Measurements from ENCODE around the gene B3GNT2. TPM values are rescaled to one million over a fixed set of nuclear protein-coding genes. Genes with fewer than 3 reads are reported as not detected.

B3GNT2 gene
- total RNA-seq, 2 experiments from 2014 or later, result 41.2 to 44.3 TPM

DNA sequence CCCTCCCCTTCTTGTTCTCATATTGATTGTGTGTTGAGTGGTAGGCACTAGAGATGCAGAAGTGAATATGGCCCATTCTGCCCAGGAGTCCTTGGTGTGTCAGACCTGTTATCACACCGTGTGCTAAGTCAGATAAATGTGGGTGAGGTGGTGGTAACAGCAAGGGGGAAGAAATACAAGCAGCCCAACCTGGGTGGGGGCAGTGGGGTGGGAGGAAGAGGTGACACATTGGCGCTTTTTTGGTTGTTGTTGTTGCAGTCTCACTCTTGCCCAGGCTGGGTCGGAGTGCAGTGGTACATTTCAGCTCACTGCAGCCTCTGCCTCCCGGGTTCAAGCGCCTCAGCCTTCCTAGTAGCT is 12.8 kb downstream of the B3GNT2 start:
- ATAC-seq (peak; percentile 31), DNase-seq (peak; percentile 36)
- Mint-ChIP-seq H3K4me3 (no peak overlapping the region), H3K9me3 (ENCODE audit: insufficient read depth) (peaks cover 14% of the 10 kb centered on the region), H3K36me3 (ENCODE audit: low read depth) (peaks cover 82% of the 10 kb centered on the region), H3K4me1 (ENCODE audit: low read depth) (peaks cover 94% of the 10 kb centered on the region), H3K27me3 (ENCODE audit: low read depth) (no peaks in the 10 kb centered on the region), H3K27ac (peak overlapping the region; percentile 69)
- ChIA-PET CTCF (no interaction called here), POLR2A (interaction anchor here (0.6 kb wide), 1 partner anchor 350 kb away, joined by 4 read pairs; no protein-coding TSS in a partner anchor)

DNA sequence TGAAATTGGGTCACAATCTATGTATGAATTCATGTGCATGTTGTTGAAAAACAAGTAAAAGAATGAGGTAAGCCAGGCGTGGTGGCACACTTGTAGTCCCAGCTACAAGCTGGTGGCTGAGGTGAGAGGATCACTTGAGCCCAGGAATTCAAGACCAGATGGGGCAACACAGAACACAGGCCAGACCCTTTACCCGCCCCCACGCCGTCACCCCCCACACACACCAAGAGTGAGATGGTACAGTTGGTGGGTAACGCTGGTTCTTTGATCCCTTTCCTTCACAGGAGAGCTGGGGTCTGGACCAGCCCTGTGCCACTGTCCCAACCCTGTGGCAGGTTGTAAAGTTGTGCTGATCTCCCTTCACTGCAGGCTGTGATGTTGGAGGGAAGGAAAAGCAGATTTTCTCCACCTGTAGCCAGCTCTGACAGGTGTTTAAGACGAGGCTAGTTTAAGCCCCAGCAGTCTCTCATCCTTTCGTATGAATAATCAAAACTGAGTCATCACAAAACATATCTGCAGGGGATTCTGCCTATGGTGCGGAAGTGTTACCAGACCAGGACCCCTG is 13.6 kb downstream of the B3GNT2 start:
- no peak overlapping the region for H3K4me3 Mint-ChIP-seq
- H3K4me1 Mint-ChIP-seq (ENCODE audit: low read depth), result peaks cover 94% of the 10 kb centered on the region

DNA sequence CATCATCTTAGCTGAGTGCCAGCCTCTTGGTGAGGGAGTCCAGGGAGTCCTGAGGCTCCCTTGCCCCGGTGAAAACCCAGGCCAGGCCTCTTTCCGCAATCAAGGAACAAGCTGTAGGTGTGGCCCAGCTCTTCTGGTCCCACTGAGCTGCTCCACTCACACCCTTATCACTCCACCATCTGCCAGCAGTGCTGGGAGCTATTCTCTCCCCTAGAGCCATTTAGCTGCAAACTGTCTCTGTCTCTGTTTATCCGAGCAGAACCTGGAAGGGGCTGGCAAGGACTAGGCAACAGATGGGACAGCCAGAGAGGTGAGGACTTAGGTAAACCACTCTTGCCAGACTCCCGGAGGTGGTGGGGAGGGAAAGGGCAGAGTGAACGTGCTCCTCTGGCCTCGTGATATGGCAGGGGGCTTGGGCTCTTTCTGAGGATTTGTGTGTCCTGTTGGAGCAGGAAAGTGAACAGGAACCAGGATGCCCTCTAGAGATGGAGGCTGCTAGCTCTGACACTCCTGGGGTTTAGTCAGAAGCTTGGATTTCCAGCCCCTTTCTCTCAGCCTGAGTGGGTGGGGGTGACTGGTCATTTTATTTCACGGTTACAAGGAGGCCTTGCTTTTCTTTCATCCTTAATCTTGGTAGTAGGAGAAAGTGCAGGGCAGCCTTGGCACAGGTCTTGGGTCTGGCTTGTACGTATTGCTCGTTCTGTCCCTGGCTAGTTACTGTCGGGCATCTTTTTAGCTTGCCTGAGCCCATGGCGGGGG is 19.6 kb downstream of the B3GNT2 start:
- H3K36me3 Mint-ChIP-seq (ENCODE audit: low read depth), result peaks cover 74% of the 10 kb centered on the region
- H3K27ac Mint-ChIP-seq, result peak overlapping the region; percentile 39
- CTCF ChIA-PET, result no interaction called here
- DNase-seq (no peak), ATAC-seq (no peak)
- H3K9me3 Mint-ChIP-seq (ENCODE audit: insufficient read depth), result peaks cover 15% of the 10 kb centered on the region
- H3K27me3 Mint-ChIP-seq (ENCODE audit: low read depth), result no peaks in the 10 kb centered on the region
- POLR2A ChIA-PET, result interaction anchor here (0.6 kb wide), 1 partner anchor 124 kb away, joined by 3 read pairs; no protein-coding TSS in a partner anchor
- H3K4me1 Mint-ChIP-seq (ENCODE audit: low read depth), result peaks cover 93% of the 10 kb centered on the region
- no peak overlapping the region for H3K4me3 Mint-ChIP-seq

More for the DNA sequence above, 13.6 kb downstream of the B3GNT2 start:
- peaks cover 14% of the 10 kb centered on the region for H3K9me3 Mint-ChIP-seq (ENCODE audit: insufficient read depth)
- ATAC-seq, result no peak
- peak overlapping the region; percentile 36 for H3K27ac Mint-ChIP-seq
- ChIA-PET CTCF (interaction anchor here (1.1 to 2.5 kb wide), 3 partner anchors 9 to 54 kb away, joined by 3 to 15 read pairs (median 4); no protein-coding TSS in a partner anchor), POLR2A (interaction anchor here (0.6 kb wide), 1 partner anchor 351 kb away, joined by 4 read pairs; no protein-coding TSS in a partner anchor)
- DNase-seq, result no peak
- peaks cover 89% of the 10 kb centered on the region for H3K36me3 Mint-ChIP-seq (ENCODE audit: low read depth)
- no peaks in the 10 kb centered on the region for H3K27me3 Mint-ChIP-seq (ENCODE audit: low read depth)

DNA sequence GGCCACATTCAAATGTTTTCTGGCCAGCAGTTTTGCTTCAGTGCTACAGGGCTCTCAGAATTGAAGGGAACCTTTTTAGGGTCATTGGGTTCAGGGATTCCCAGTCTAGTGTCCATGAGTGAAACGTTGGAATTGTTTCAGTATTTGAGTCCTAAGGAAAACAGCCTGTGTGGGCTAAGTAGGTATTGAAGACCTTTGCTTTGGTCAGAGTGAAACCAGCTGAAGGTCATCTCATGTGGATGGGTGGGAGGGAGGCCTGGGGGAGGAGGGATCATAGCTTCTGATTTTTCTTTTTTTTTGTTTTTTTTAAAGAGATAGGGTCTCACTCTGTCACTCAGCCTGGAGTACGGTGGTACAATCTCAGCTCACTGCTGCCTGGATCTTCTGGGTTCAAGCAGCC is 20.2 kb downstream of the B3GNT2 start:
- H3K4me1 Mint-ChIP-seq (ENCODE audit: low read depth), result peaks cover 95% of the 10 kb centered on the region
- ATAC-seq, result no peak

DNA sequence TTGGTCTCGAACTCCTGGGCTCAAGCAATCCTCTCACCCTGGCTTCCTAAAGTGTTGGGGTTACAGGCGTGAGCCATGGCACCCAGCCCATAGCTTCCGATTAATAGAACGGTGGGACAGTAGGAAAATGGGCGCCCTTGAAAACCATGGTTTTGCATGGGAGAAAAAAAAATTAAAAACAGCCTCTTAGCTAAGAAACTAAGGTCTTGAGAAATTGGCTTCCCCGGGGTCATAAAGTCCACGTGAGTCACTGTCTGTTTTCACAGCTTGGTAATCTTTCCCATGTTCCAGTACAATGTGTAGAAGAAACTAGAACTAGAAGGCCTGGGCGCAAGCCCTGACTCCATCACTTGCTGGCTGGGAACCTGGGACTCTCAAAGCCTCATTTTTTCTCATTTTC is 20.7 kb downstream of the B3GNT2 start:
- POLR2A ChIA-PET, result no interaction called here
- CTCF ChIA-PET, result interaction anchor here (1.2 to 1.6 kb wide), 3 partner anchors 11 to 19 kb away, joined by 3 to 5 read pairs (median 4); no protein-coding TSS in a partner anchor
- no peak for ATAC-seq
- Mint-ChIP-seq H3K27ac (peak overlapping the region; percentile 32), H3K4me3 (no peak overlapping the region), H3K27me3 (ENCODE audit: low read depth) (no peaks in the 10 kb centered on the region), H3K36me3 (ENCODE audit: low read depth) (peaks cover 73% of the 10 kb centered on the region), H3K4me1 (ENCODE audit: low read depth) (peaks cover 95% of the 10 kb centered on the region), H3K9me3 (ENCODE audit: insufficient read depth) (peaks cover 11% of the 10 kb centered on the region)
- no peak for DNase-seq

More for the DNA sequence above, 20.2 kb downstream of the B3GNT2 start:
- POLR2A ChIA-PET, result interaction anchor here (0.6 kb wide), 1 partner anchor 123 kb away, joined by 3 read pairs; no protein-coding TSS in a partner anchor
- H3K9me3 Mint-ChIP-seq (ENCODE audit: insufficient read depth), result peaks cover 15% of the 10 kb centered on the region
- H3K27ac Mint-ChIP-seq, result no peak overlapping the region
- CTCF ChIA-PET, result interaction anchor here (1.2 kb wide), 1 partner anchor 16 kb away, joined by 5 read pairs; no protein-coding TSS in a partner anchor
- no peaks in the 10 kb centered on the region for H3K27me3 Mint-ChIP-seq (ENCODE audit: low read depth)
- DNase-seq, result no peak
- peaks cover 75% of the 10 kb centered on the region for H3K36me3 Mint-ChIP-seq (ENCODE audit: low read depth)
- H3K4me3 Mint-ChIP-seq, result no peak overlapping the region

DNA sequence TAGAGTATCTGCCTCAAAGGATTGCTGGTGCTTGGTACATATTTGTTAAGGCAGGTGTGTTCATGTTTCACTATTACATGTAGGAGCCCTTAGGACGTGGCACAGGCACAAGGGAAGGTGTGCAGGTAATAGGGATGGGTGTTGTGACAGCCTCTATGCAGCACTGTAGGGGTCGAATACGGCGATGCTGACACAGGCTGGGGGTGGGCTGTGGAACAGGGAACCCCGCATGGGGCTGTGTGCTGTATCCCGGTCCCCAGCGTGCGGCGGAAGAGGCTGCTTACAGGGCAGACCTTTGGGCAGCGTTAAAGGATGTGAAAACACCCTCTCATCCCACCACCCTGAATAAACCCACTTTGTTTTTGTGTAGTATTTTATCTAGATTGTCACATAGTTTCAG is 21.5 kb downstream of the B3GNT2 start:
- H3K4me3 Mint-ChIP-seq, result no peak overlapping the region
- no peak for ATAC-seq
- H3K4me1 Mint-ChIP-seq (ENCODE audit: low read depth), result peaks cover 95% of the 10 kb centered on the region
- H3K27ac Mint-ChIP-seq, result no peak overlapping the region
- peaks cover 73% of the 10 kb centered on the region for H3K36me3 Mint-ChIP-seq (ENCODE audit: low read depth)
- H3K27me3 Mint-ChIP-seq (ENCODE audit: low read depth), result no peaks in the 10 kb centered on the region
- CTCF ChIA-PET, result interaction anchor here (1.3 to 1.6 kb wide), 2 partner anchors 10 to 20 kb away, joined by 3 to 4 read pairs; no protein-coding TSS in a partner anchor
- POLR2A ChIA-PET, result no interaction called here
- no peak for DNase-seq
- H3K9me3 Mint-ChIP-seq (ENCODE audit: insufficient read depth), result peaks cover 4% of the 10 kb centered on the region

DNA sequence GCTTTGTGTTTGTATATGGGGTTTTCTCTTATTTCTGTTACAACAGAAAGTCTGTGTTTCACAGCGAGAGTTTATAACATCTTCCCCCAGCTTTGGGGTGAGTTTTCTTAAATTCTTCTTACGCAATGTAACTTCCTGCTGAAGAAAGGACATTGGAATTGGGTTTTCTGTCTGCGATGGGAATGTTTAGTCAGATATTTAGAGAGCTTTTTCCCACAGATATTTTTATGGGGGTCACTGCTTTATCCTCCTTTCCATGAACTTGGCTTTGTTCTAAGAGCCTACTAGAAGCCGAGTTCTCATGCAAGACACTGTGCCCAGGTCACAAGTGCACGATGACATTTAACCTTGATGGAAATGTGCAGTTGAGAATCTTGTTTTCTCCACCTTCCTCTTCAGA is 22.1 kb downstream of the B3GNT2 start:
- ChIA-PET POLR2A (interaction anchor here (0.6 to 0.8 kb wide), 2 partner anchors 18 to 86 kb away, joined by 3 read pairs; no protein-coding TSS in a partner anchor), CTCF (interaction anchor here (1.6 kb wide), 1 partner anchor 9 kb away, joined by 4 read pairs; no protein-coding TSS in a partner anchor)
- Mint-ChIP-seq H3K36me3 (ENCODE audit: low read depth) (peaks cover 73% of the 10 kb centered on the region), H3K4me3 (no peak overlapping the region), H3K27ac (peak overlapping the region; percentile 13), H3K9me3 (ENCODE audit: insufficient read depth) (peaks cover 4% of the 10 kb centered on the region), H3K27me3 (ENCODE audit: low read depth) (no peaks in the 10 kb centered on the region), H3K4me1 (ENCODE audit: low read depth) (peaks cover 95% of the 10 kb centered on the region)
- no peak for ATAC-seq
- DNase-seq, result no peak

DNA sequence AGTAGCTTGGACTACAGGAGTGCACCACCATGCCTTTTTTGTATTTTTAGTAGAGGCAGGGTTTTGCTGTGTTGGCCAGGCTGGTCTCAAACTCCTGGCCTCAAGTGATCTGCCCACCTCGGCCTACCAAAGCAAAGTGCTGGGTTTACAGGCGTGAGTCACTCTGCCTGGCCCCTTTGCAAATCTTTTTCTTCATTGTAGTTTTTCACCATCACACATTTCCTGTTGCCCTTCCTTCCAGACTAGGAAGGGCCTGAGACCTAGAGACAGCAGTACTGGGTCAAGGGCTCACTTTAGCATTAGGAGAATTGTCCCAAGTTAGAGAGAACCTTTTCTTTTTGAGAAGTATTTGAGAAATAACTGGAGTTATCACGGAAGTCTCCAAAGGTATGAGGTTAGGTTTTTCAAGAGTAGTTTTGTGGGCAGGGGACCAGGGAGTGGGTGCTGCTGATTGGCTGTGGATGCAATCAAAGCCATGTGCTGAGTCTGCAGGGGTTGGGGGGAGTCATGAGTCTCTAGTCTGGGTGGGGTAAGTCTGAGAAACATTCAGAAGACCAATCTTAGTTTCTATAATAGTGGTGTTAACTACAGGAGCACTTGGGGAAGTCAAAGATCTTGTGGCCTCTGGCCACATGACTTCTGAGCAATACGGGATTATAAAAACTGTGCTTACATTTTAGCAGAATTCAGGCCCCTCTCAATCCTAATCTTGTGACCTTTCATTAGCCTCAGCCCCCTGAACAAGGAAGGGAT is 23.7 kb downstream of the B3GNT2 start:
- Mint-ChIP-seq H3K36me3 (ENCODE audit: low read depth) (peaks cover 71% of the 10 kb centered on the region), H3K9me3 (ENCODE audit: insufficient read depth) (peaks cover 4% of the 10 kb centered on the region), H3K4me1 (ENCODE audit: low read depth) (peaks cover 92% of the 10 kb centered on the region), H3K27ac (peak overlapping the region; percentile 87), H3K4me3 (no peak overlapping the region), H3K27me3 (ENCODE audit: low read depth) (no peaks in the 10 kb centered on the region)
- ChIA-PET POLR2A (interaction anchor here (1.2 kb wide), 1 partner anchor 22 kb away, joined by 3 read pairs; no protein-coding TSS in a partner anchor), CTCF (no interaction called here)
- peak; percentile 35 for ATAC-seq
- no peak for DNase-seq

DNA sequence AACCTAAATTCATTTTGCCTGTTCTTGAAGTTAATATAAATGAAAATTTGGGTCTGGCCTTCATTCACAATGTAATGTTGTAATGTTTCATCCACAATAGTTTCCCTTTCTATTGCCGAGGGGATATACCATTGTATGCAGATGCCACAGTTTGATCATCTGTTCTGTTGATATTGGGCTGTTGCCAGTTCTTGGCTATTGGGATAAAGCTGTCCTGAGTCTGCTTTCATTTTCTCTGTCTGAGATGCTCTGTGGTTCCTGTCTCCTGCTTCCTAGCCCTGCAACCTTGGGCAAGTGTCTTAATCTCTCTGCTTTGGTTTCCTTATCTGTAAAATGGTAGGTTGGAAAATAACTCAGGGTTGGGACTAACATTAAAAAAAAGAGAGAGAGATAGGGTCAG is 25.2 kb downstream of the B3GNT2 start:
- H3K36me3 Mint-ChIP-seq (ENCODE audit: low read depth), result peaks cover 79% of the 10 kb centered on the region
- DNase-seq (no peak), ATAC-seq (no peak)
- no peak overlapping the region for H3K4me3 Mint-ChIP-seq
- H3K9me3 Mint-ChIP-seq (ENCODE audit: insufficient read depth), result peaks cover 4% of the 10 kb centered on the region
- CTCF ChIA-PET, result no interaction called here
- POLR2A ChIA-PET, result no interaction called here
- H3K27ac Mint-ChIP-seq, result peak overlapping the region; percentile 7
- peaks cover 84% of the 10 kb centered on the region for H3K4me1 Mint-ChIP-seq (ENCODE audit: low read depth)
- no peaks in the 10 kb centered on the region for H3K27me3 Mint-ChIP-seq (ENCODE audit: low read depth)

DNA sequence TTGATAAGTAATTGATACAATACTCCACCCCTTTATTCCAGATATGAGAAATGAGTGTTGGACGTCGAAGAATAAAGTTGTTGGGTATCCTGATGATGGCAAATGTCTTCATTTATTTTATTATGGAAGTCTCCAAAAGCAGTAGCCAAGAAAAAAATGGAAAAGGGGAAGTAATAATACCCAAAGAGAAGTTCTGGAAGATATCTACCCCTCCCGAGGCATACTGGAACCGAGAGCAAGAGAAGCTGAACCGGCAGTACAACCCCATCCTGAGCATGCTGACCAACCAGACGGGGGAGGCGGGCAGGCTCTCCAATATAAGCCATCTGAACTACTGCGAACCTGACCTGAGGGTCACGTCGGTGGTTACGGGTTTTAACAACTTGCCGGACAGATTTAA is 26.3 kb downstream of the B3GNT2 start:
- Mint-ChIP-seq H3K27ac (peak overlapping the region; percentile 85), H3K27me3 (ENCODE audit: low read depth) (no peaks in the 10 kb centered on the region), H3K4me1 (ENCODE audit: low read depth) (peaks cover 76% of the 10 kb centered on the region), H3K36me3 (ENCODE audit: low read depth) (peaks cover 80% of the 10 kb centered on the region), H3K9me3 (ENCODE audit: insufficient read depth) (peaks cover 4% of the 10 kb centered on the region), H3K4me3 (peak overlapping the region; percentile 22)
- POLR2A ChIA-PET, result no interaction called here
- DNase-seq (no peak), ATAC-seq (no peak)
- CTCF ChIA-PET, result interaction anchor here (1.0 kb wide), 1 partner anchor 22 kb away, joined by 4 read pairs; no protein-coding TSS in a partner anchor

DNA sequence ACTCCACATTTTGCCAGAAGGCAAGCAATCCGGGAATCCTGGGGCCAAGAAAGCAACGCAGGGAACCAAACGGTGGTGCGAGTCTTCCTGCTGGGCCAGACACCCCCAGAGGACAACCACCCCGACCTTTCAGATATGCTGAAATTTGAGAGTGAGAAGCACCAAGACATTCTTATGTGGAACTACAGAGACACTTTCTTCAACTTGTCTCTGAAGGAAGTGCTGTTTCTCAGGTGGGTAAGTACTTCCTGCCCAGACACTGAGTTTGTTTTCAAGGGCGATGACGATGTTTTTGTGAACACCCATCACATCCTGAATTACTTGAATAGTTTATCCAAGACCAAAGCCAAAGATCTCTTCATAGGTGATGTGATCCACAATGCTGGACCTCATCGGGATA is 26.8 kb downstream of the B3GNT2 start:
- Mint-ChIP-seq H3K4me3 (peak overlapping the region; percentile 22), H3K4me1 (ENCODE audit: low read depth) (peaks cover 76% of the 10 kb centered on the region), H3K36me3 (ENCODE audit: low read depth) (peaks cover 83% of the 10 kb centered on the region), H3K27me3 (ENCODE audit: low read depth) (no peaks in the 10 kb centered on the region), H3K9me3 (ENCODE audit: insufficient read depth) (peaks cover 4% of the 10 kb centered on the region), H3K27ac (peak overlapping the region; percentile 85)
- CTCF ChIA-PET, result no interaction called here
- DNase-seq (peak; percentile 47), ATAC-seq (peak; percentile 54)
- POLR2A ChIA-PET, result no interaction called here

All from activated CD8-positive, alpha-beta T cell treated with anti-CD3 and anti-CD28 coated beads, Interleukin-2, amount 10 ng/mL, durations not matched to agents 7 days and 5 days (primary cell).